ENCODE data around the gene SURF1.

The SURF1 gene

GRCh38 chr9:133368249-133368881, 12.1 kb upstream of the SURF1 start:
- DNase-seq, result no peak
- in situ Hi-C loops (cut with MboI; ENCODE audit: low pct_unique_long_range_greater_than_20kb, low sequenced_read_pairs), result no loop called here

- DNase-seq, result no peak
- in situ Hi-C loops (cut with MboI; ENCODE audit: low pct_unique_long_range_greater_than_20kb, low sequenced_read_pairs), result no loop called here
Observed at GRCh38 chr9:133367778-133368177, 11.5 kb upstream of the SURF1 start.

GRCh38 chr9:133367221-133367620, 10.9 kb upstream of the SURF1 start:
- DNase-seq, result no peak
- in situ Hi-C loops (cut with MboI; ENCODE audit: low pct_unique_long_range_greater_than_20kb, low sequenced_read_pairs), result no loop called here

- in situ Hi-C loops (cut with MboI; ENCODE audit: low pct_unique_long_range_greater_than_20kb, low sequenced_read_pairs), result no loop called here
Observed at GRCh38 chr9:133366435-133366834, 10.1 kb upstream of the SURF1 start.

GRCh38 chr9:133362359-133363044, 6.2 kb upstream of the SURF1 start:
- in situ Hi-C loops (cut with MboI; ENCODE audit: low pct_unique_long_range_greater_than_20kb, low sequenced_read_pairs), result no loop called here
- DNase-seq, result no peak

More at GRCh38 chr9:133366435-133366834, 10.1 kb upstream of the SURF1 start:
- DNase-seq, result no peak

- in situ Hi-C loops (cut with MboI; ENCODE audit: low pct_unique_long_range_greater_than_20kb, low sequenced_read_pairs), result no loop called here
- no peak for DNase-seq
Observed at GRCh38 chr9:133361507-133362092, 5.3 kb upstream of the SURF1 start.

GRCh38 chr9:133360400-133361393, 4.4 kb upstream of the SURF1 start:
- no peak for DNase-seq
- in situ Hi-C loops (cut with MboI; ENCODE audit: low pct_unique_long_range_greater_than_20kb, low sequenced_read_pairs), result no loop called here

- in situ Hi-C loops (cut with MboI; ENCODE audit: low pct_unique_long_range_greater_than_20kb, low sequenced_read_pairs), result no loop called here
- DNase-seq, result no peak
Observed at GRCh38 chr9:133359399-133360175, 3.3 kb upstream of the SURF1 start.

GRCh38 chr9:133357656-133358055, 1.4 kb upstream of the SURF1 start:
- no peak for DNase-seq
- in situ Hi-C loops (cut with MboI; ENCODE audit: low pct_unique_long_range_greater_than_20kb, low sequenced_read_pairs), result no loop called here

GRCh38 chr9:133355881-133356357, 368 bp downstream of the SURF1 start:
- in situ Hi-C loops (cut with MboI; ENCODE audit: low pct_unique_long_range_greater_than_20kb, low sequenced_read_pairs), result no loop called here
- DNase-seq, result no peak

- no peak for DNase-seq
- in situ Hi-C loops (cut with MboI; ENCODE audit: low pct_unique_long_range_greater_than_20kb, low sequenced_read_pairs), result no loop called here
Observed at GRCh38 chr9:133354766-133355165, 1.5 kb downstream of the SURF1 start.

- no peak for DNase-seq
- in situ Hi-C loops (cut with MboI; ENCODE audit: low pct_unique_long_range_greater_than_20kb, low sequenced_read_pairs), result no loop called here
Observed at GRCh38 chr9:133353548-133353947, 2.7 kb downstream of the SURF1 start.

GRCh38 chr9:133352635-133353340, 3.5 kb downstream of the SURF1 start:
- in situ Hi-C loops (cut with MboI; ENCODE audit: low pct_unique_long_range_greater_than_20kb, low sequenced_read_pairs), result no loop called here
- DNase-seq, result no peak

GRCh38 chr9:133351908-133352634, 4.2 kb downstream of the SURF1 start:
- DNase-seq, result peak; percentile 68
- in situ Hi-C loops (cut with MboI; ENCODE audit: low pct_unique_long_range_greater_than_20kb, low sequenced_read_pairs), result no loop called here

GRCh38 chr9:133351526-133351907, 4.8 kb downstream of the SURF1 start:
- in situ Hi-C loops (cut with MboI; ENCODE audit: low pct_unique_long_range_greater_than_20kb, low sequenced_read_pairs), result no loop called here
- DNase-seq, result no peak

- no peak for DNase-seq
- in situ Hi-C loops (cut with MboI; ENCODE audit: low pct_unique_long_range_greater_than_20kb, low sequenced_read_pairs), result no loop called here
Observed at GRCh38 chr9:133349965-133350616, 6.2 kb downstream of the SURF1 start.
